H9 (cell line): Measurements from ENCODE around the gene STK25. TPM values are rescaled to one million over a fixed set of nuclear protein-coding genes. Genes with fewer than 3 reads are reported as not detected.

Experiments
- DNase-seq: peaks from one replicate; pipeline ENCODE4 v3.0.0-alpha.2; 2017
- H2AFZ ChIP-seq: one replicate; pipeline ENCODE4 v1.6.1; 2013; ENCODE audit warnings: mild to moderate bottlenecking, low read length, control low read depth, moderate library complexity
- H2AK5ac ChIP-seq: 2 replicates; pipeline ENCODE4 v1.6.1; 2013; ENCODE audit warnings: low read length, control low read depth, mixed read lengths; ENCODE audit not compliant: insufficient read length
- H2BK120ac ChIP-seq: one replicate; pipeline ENCODE4 v1.6.1; 2013; ENCODE audit warnings: low read depth, mild to moderate bottlenecking, low read length, control low read depth, inconsistent platforms; ENCODE audit not compliant: poor library complexity, severe bottlenecking
- H2BK12ac ChIP-seq: 2 replicates; pipeline ENCODE4 v1.6.1; 2013; ENCODE audit warnings: low read length, control low read depth, mixed read lengths, low read depth; ENCODE audit not compliant: insufficient read length
- H2BK15ac ChIP-seq: 2 replicates; pipeline ENCODE4 v1.6.1; 2013; ENCODE audit warnings: low read depth, low read length, control low read depth
- H2BK20ac ChIP-seq: one replicate; pipeline ENCODE4 v1.6.1; 2013; ENCODE audit warnings: low read depth, mild to moderate bottlenecking, low read length, control low read depth, inconsistent platforms; ENCODE audit not compliant: poor library complexity, severe bottlenecking
- H2BK5ac ChIP-seq: 2 replicates; pipeline ENCODE4 v1.6.1; 2013; ENCODE audit warnings: low read length, control low read depth, mixed read lengths; ENCODE audit not compliant: insufficient read length
- H3K14ac ChIP-seq: 2 replicates; pipeline ENCODE4 v1.6.1; 2013; ENCODE audit warnings: low read length, control low read depth; ENCODE audit not compliant: insufficient read depth
- H3K18ac ChIP-seq: 2 replicates; pipeline ENCODE4 v1.6.1; 2013; ENCODE audit warnings: low read depth, mild to moderate bottlenecking, mixed read lengths, low read length, control low read depth; ENCODE audit not compliant: insufficient read length
- H3K23ac ChIP-seq: 2 replicates; pipeline ENCODE4 v1.6.1; 2013; ENCODE audit warnings: low read length, control low read depth, mixed read lengths, low read depth; ENCODE audit not compliant: insufficient read length
- H3K23me2 ChIP-seq: 2 replicates; pipeline ENCODE4 v1.6.1; 2013; ENCODE audit warnings: low read depth, mild to moderate bottlenecking, mixed read lengths, low read length, control low read depth; ENCODE audit not compliant: insufficient read length, poor library complexity, severe bottlenecking
- H3K27ac ChIP-seq: 2 replicates; pipeline ENCODE4 v1.5.1; 2013; ENCODE audit warnings: low read length, control low read depth, mixed read lengths, low read depth; ENCODE audit not compliant: insufficient read length
- H3K27me3 ChIP-seq: 2 replicates; pipeline ENCODE4 v1.6.1; 2013; ENCODE audit warnings: low read length, control low read depth, inconsistent platforms; ENCODE audit not compliant: insufficient read depth
- H3K4ac ChIP-seq: 2 replicates; pipeline ENCODE4 v1.6.1; 2013; ENCODE audit warnings: low read depth, mild to moderate bottlenecking, control low read depth, inconsistent platforms, low read length, moderate library complexity
- H3K4me1 ChIP-seq: 2 replicates; pipeline ENCODE4 v1.6.1; 2013; ENCODE audit warnings: low read length, control low read depth, inconsistent platforms; ENCODE audit not compliant: insufficient read depth
- H3K4me2 ChIP-seq: 2 replicates; pipeline ENCODE4 v1.6.1; 2013; ENCODE audit warnings: low read length, control low read depth, mixed read lengths; ENCODE audit not compliant: insufficient read length, insufficient read depth
- H3K56ac ChIP-seq: 2 replicates; pipeline ENCODE4 v1.6.1; 2013; ENCODE audit warnings: low read depth, mild to moderate bottlenecking, mixed read lengths, low read length, control low read depth; ENCODE audit not compliant: insufficient read length
- H3K79me1 ChIP-seq: 2 replicates; pipeline ENCODE4 v1.6.1; 2013; ENCODE audit warnings: low read depth, mild to moderate bottlenecking, moderate library complexity, low read length, control low read depth, inconsistent platforms; ENCODE audit not compliant: insufficient read depth, poor library complexity, severe bottlenecking
- H3K79me2 ChIP-seq: 2 replicates; pipeline ENCODE4 v1.6.1; 2013; ENCODE audit warnings: low read length, control low read depth, inconsistent platforms; ENCODE audit not compliant: insufficient read depth
- H3K9ac ChIP-seq: 2 replicates; pipeline ENCODE4 v1.6.1; 2013; ENCODE audit warnings: low read length, control low read depth, mixed read lengths; ENCODE audit not compliant: insufficient read length; ENCODE audit errors: extremely low read depth
- H3K9me3 ChIP-seq: one replicate; pipeline ENCODE4 v1.6.1; 2013; ENCODE audit warnings: low read depth, low read length, inconsistent platforms; ENCODE audit not compliant: control insufficient read depth
- H3T11ph ChIP-seq: one replicate; pipeline ENCODE4 v1.6.1; 2013; ENCODE audit warnings: mild to moderate bottlenecking, low read length, control low read depth, inconsistent platforms
- H4K20me1 ChIP-seq: one replicate; pipeline ENCODE4 v1.6.1; 2013; ENCODE audit not compliant: control insufficient read depth, insufficient read length, insufficient read depth
- H4K5ac ChIP-seq: 2 replicates; pipeline ENCODE4 v1.6.1; 2013; ENCODE audit warnings: low read depth, mild to moderate bottlenecking, mixed read lengths, low read length, control low read depth; ENCODE audit not compliant: insufficient read length
- H4K8ac ChIP-seq: replicated peaks from 2 replicates; pipeline ENCODE4 v1.6.1; 2013; ENCODE audit warnings: low read length, control low read depth, mixed read lengths, low read depth; ENCODE audit not compliant: insufficient read length
- H4K91ac ChIP-seq: 2 replicates; pipeline ENCODE4 v1.6.1; 2013; ENCODE audit warnings: low read depth, mild to moderate bottlenecking, moderate library complexity, mixed read lengths, low read length, control low read depth; ENCODE audit not compliant: insufficient read length
- H3K27ac Mint-ChIP-seq, 3 experiments: 2 replicates in 2 of 3; 3 replicates in 1 of 3; pipeline ENCODE4 v1.8.0; 2020 to 2021; ENCODE audit warnings: mixed read lengths in 3 of 3, mild to moderate bottlenecking in 1 of 3, moderate library complexity in 1 of 3
- H3K27me3 Mint-ChIP-seq: 2 replicates; pipeline ENCODE4 v1.8.0; 2021; ENCODE audit warnings: low read depth, mild to moderate bottlenecking, moderate library complexity, mixed read lengths
- H3K36me3 Mint-ChIP-seq, 3 experiments: 2 replicates in 2 of 3; 3 replicates in 1 of 3; pipeline ENCODE4 v1.8.0; 2020 to 2021; ENCODE audit warnings: low read depth in 3 of 3, mixed read lengths in 3 of 3; ENCODE audit not compliant: insufficient read depth in 1 of 3
- H3K4me1 Mint-ChIP-seq, 2 experiments: 2 replicates each; pipeline ENCODE4 v1.8.0; 2020; ENCODE audit warnings: mixed read lengths in 2 of 2
- H3K4me3 Mint-ChIP-seq, 2 experiments: 2 replicates in 1 of 2; 3 replicates in 1 of 2; pipeline ENCODE4 v1.8.0; 2020 to 2021; ENCODE audit warnings: mild to moderate bottlenecking in 2 of 2, mixed read lengths in 2 of 2, moderate library complexity in 1 of 2
- H3K9me3 Mint-ChIP-seq, 2 experiments: 2 replicates in 1 of 2; 3 replicates in 1 of 2; pipeline ENCODE4 v1.8.0; 2020; ENCODE audit warnings: mild to moderate bottlenecking in 2 of 2, mixed read lengths in 2 of 2, moderate library complexity in 1 of 2
- WGBS: extraction: QIAGEN DNeasy Blood & Tissue Kit; methylation state at CpG from one replicate; pipeline ENCODE4 v1.1.7; 2013; ENCODE audit warnings: missing lambda C conversion rate, low lambda C conversion rate, mixed read lengths; ENCODE audit not compliant: insufficient read length; ENCODE audit errors: extremely low coverage; 5-methylcytosine and 5-hydroxymethylcytosine counted together
- total RNA-seq: library from RNA; stranded (reverse); gene quantifications from 2 replicates; pipeline ENCODE4 v1.2.1, GENCODE V29; 2021
- TF ChIP-seq, protein P1 (sequence below): fragments of 200-600 bp; sonication (generic); conservative IDR thresholded peaks from 3 replicates; pipeline ENCODE4 v1.8.0; 2021; ENCODE audit warnings: antibody characterized with exemption, mild to moderate bottlenecking

STK25 gene
- total RNA-seq, 1 experiment from 2014 or later, result 189 TPM

DNA sequence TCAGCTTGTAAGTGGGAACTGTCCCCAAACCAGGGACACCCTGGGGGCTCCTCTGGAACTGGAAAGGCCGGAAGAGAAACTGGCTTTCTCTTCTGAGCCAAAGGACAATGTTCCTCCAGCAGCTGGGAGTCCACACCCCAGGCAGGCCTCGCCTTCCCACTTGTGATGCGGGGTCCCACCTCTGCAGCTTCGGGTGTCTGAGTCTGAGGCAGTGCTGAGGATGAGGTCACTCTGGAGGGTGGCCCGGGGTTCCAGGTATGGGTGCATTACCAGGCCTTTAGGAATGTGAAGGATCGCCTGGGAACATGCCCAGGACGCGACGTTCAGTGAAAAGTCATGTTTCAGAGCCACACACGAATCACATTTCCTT lies 32.0 kb upstream of the STK25 start:
- Histone ChIP-seq H3K4ac (no peak overlapping the region), H2BK20ac (no peak overlapping the region), H3K9me3 (no peaks in the 10 kb centered on the region), H2AK5ac (no peak overlapping the region), H3K14ac (no peak overlapping the region), H3K79me2 (no peaks in the 10 kb centered on the region), H3K18ac (no peak overlapping the region), H2BK12ac (no peak overlapping the region), H3K4me1 (no peaks in the 10 kb centered on the region), H4K5ac (no peak overlapping the region), H3T11ph (no peak overlapping the region), H2BK15ac (no peak overlapping the region), H3K56ac (no peak overlapping the region), H3K27me3 (peaks cover 16% of the 10 kb centered on the region; the same call in 1 of the 2 replicates), H3K23me2 (peaks cover 11% of the 10 kb centered on the region), H3K23ac (no peak overlapping the region), H2BK5ac (no peak overlapping the region), H3K27ac (no peak overlapping the region), H2AFZ (no peak overlapping the region), H3K4me2 (peak overlapping the region; percentile 38), H2BK120ac (no peak overlapping the region), H4K8ac (no peak overlapping the region), H3K9ac (no peak overlapping the region), H4K91ac (no peak overlapping the region), H3K79me1 (no peaks in the 10 kb centered on the region), H4K20me1 (no peaks in the 10 kb centered on the region)
- peaks cover 48% of the 10 kb centered on the region for H3K27me3 Mint-ChIP-seq
- no peaks in the 10 kb centered on the region for H3K36me3 Mint-ChIP-seq
- no peak for DNase-seq
- peaks cover 2% of the 10 kb centered on the region in 2 experiments; a peak in 1 of 5 replicates for H3K9me3 Mint-ChIP-seq
- H3K27ac Mint-ChIP-seq, result peak overlapping the region in 1 of 3 experiments; percentile 77; a peak in 2 of 7 replicates
- peak overlapping the region; percentile 63 to 84; a peak in 4 of 5 replicates for H3K4me3 Mint-ChIP-seq
- WGBS, result no CpG with 5 or more reads among the region's 10 CpGs
- TF ChIP-seq, protein P1, sequence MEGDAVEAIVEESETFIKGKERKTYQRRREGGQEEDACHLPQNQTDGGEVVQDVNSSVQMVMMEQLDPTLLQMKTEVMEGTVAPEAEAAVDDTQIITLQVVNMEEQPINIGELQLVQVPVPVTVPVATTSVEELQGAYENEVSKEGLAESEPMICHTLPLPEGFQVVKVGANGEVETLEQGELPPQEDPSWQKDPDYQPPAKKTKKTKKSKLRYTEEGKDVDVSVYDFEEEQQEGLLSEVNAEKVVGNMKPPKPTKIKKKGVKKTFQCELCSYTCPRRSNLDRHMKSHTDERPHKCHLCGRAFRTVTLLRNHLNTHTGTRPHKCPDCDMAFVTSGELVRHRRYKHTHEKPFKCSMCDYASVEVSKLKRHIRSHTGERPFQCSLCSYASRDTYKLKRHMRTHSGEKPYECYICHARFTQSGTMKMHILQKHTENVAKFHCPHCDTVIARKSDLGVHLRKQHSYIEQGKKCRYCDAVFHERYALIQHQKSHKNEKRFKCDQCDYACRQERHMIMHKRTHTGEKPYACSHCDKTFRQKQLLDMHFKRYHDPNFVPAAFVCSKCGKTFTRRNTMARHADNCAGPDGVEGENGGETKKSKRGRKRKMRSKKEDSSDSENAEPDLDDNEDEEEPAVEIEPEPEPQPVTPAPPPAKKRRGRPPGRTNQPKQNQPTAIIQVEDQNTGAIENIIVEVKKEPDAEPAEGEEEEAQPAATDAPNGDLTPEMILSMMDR, result no peak
- peaks cover 3 to 13% of the 10 kb centered on the region in 2 experiments; a peak in 3 of 4 replicates for H3K4me1 Mint-ChIP-seq
